ENCODE results near the gene ITPK1.

ITPK1 gene

GRCh38 chr14:93017301-93017797 is 98.4 kb downstream of the ITPK1 start:
- TF ChIP-seq CTCF (IDR thresholded peaks at IDR 0.05; ENCODE audit: low read depth, low read length): no peak

GRCh38 chr14:93016275-93016845 is 99.4 kb downstream of the ITPK1 start:
- TF ChIP-seq CTCF (IDR thresholded peaks at IDR 0.05; ENCODE audit: low read depth, low read length): no peak
- DNase-seq (ENCODE audit: low read depth in 2 of 2): no peak
- H3K4me3 ChIP-seq (replicated peaks in 1 of 2; ENCODE audit: low read depth in 2 of 2, low read length in 2 of 2): no peak overlapping the region

More at GRCh38 chr14:93017301-93017797, 98.4 kb downstream of the ITPK1 start:
- no peak for DNase-seq (ENCODE audit: low read depth in 2 of 2)
- H3K4me3 ChIP-seq (replicated peaks in 1 of 2; ENCODE audit: low read depth in 2 of 2, low read length in 2 of 2): no peak overlapping the region

GRCh38 chr14:93015505-93015904 is 100.2 kb downstream of the ITPK1 start:
- DNase-seq (ENCODE audit: low read depth in 2 of 2): no peak
- no peak overlapping the region for H3K4me3 ChIP-seq (replicated peaks in 1 of 2; ENCODE audit: low read depth in 2 of 2, low read length in 2 of 2)
- TF ChIP-seq CTCF (IDR thresholded peaks at IDR 0.05; ENCODE audit: low read depth, low read length): no peak

- no peak overlapping the region for H3K4me3 ChIP-seq (replicated peaks in 1 of 2; ENCODE audit: low read depth in 2 of 2, low read length in 2 of 2)
- no peak for DNase-seq (ENCODE audit: low read depth in 2 of 2)
- no peak for TF ChIP-seq CTCF (IDR thresholded peaks at IDR 0.05; ENCODE audit: low read depth, low read length)
These were observed 100.7 kb downstream of the ITPK1 start for GRCh38 chr14:93015064-93015463.

GRCh38 chr14:93014058-93015023 is 101.4 kb downstream of the ITPK1 start:
- TF ChIP-seq CTCF (IDR thresholded peaks at IDR 0.05; ENCODE audit: low read depth, low read length): no peak
- no peak overlapping the region for H3K4me3 ChIP-seq (replicated peaks in 1 of 2; ENCODE audit: low read depth in 2 of 2, low read length in 2 of 2)
- no peak for DNase-seq (ENCODE audit: low read depth in 2 of 2)

GRCh38 chr14:93012951-93013719 is 102.6 kb downstream of the ITPK1 start:
- H3K4me3 ChIP-seq (replicated peaks in 1 of 2; ENCODE audit: low read depth in 2 of 2, low read length in 2 of 2): no peak overlapping the region
- no peak for TF ChIP-seq CTCF (IDR thresholded peaks at IDR 0.05; ENCODE audit: low read depth, low read length)
- peak; percentile 71 to 78 for DNase-seq (ENCODE audit: low read depth in 2 of 2)

All from cardiac fibroblast (primary cell).